BE2C (cell line): Measurements from ENCODE around the gene TARBP1.
"Not testable (repeated sequence)": the region's sequence is repeated elsewhere in the genome, so short reads cannot be mapped to it uniquely, and the experiment has no call there.

Source experiments
- DNase-seq: peaks from one replicate; pipeline ENCODE4 v3.0.0-alpha.2; 2020
- H3K27me3 ChIP-seq: fragments of 250-450 bp; sonication (Bioruptor Pico); 2 replicates; pipeline ENCODE4 v1.5.1; 2020; ENCODE audit warnings: mild to moderate bottlenecking
- H3K36me3 ChIP-seq: fragments of 250-450 bp; sonication (Bioruptor Pico); 2 replicates; pipeline ENCODE4 v1.5.1; 2020; ENCODE audit warnings: mild to moderate bottlenecking
- H3K4me1 ChIP-seq: fragments of 250-450 bp; sonication (Bioruptor Pico); 2 replicates; pipeline ENCODE4 v1.5.1; 2020
- H3K4me3 ChIP-seq: 2 replicates; pipeline ENCODE4 v1.5.1; 2011; ENCODE audit warnings: low read depth, low read length
- H3K9me3 ChIP-seq: fragments of 250-450 bp; sonication (Bioruptor Pico); 2 replicates; pipeline ENCODE4 v1.5.1; 2020
- CTCF ChIP-seq: IDR thresholded peaks from 2 replicates; pipeline ENCODE4 v1.5.1; 2012; ENCODE audit warnings: mild to moderate bottlenecking, low read depth, low read length

TARBP1 gene

GRCh38 chr1:234393190-234393589, 85.8 kb downstream of the TARBP1 start:
- Histone ChIP-seq H3K27me3 (no peaks in the 10 kb centered on the region), H3K9me3 (no peaks in the 10 kb centered on the region), H3K4me3 (no peak overlapping the region), H3K36me3 (peaks cover 8% of the 10 kb centered on the region), H3K4me1 (no peaks in the 10 kb centered on the region)
- 0 out of 2 replicates have a peak, but pooled peaks have one; percentile 18 for TF ChIP-seq CTCF
- no peak for DNase-seq

GRCh38 chr1:234388094-234388493, 90.9 kb downstream of the TARBP1 start:
- H3K36me3 ChIP-seq: peaks cover 18% of the 10 kb centered on the region
- H3K4me1 ChIP-seq: no peaks in the 10 kb centered on the region
- H3K27me3 ChIP-seq: no peaks in the 10 kb centered on the region
- no peak for TF ChIP-seq CTCF
- DNase-seq: no peak
- no peaks in the 10 kb centered on the region for H3K9me3 ChIP-seq
- H3K4me3 ChIP-seq: no peak overlapping the region

DNA sequence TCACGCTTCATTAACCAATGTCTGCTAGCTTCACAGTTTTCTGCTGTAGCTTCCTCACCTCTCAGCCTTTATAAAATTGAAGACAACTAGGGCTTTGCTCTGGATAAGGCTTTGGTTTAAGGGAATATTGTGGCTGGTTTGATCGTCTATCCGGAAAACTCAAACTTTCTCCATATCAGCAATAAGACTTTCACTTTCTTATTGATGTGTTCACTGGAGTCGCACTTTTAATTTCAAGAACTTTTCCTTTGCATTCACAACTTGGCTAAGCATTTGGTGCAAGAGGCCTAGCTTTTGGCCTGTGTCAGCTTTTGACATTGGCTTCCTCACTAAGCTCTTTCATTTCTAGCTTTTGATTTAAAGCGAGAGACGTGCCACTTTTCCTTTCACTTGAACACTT, 92.9 kb downstream of the TARBP1 start:
- H3K27me3 ChIP-seq: no peaks in the 10 kb centered on the region
- no peak for TF ChIP-seq CTCF
- peaks cover 17% of the 10 kb centered on the region for H3K36me3 ChIP-seq
- no peaks in the 10 kb centered on the region for H3K9me3 ChIP-seq
- no peak for DNase-seq
- no peak overlapping the region for H3K4me3 ChIP-seq
- no peaks in the 10 kb centered on the region for H3K4me1 ChIP-seq

- H3K4me1 ChIP-seq: no peaks in the 10 kb centered on the region
- H3K27me3 ChIP-seq: no peaks in the 10 kb centered on the region
- peaks cover 41% of the 10 kb centered on the region for H3K36me3 ChIP-seq
- H3K4me3 ChIP-seq: no peak overlapping the region
- no peaks in the 10 kb centered on the region for H3K9me3 ChIP-seq
- TF ChIP-seq CTCF: no peak
- no peak for DNase-seq
Measured at GRCh38 chr1:234381699-234382555, 97.1 kb downstream of the TARBP1 start.

- DNase-seq, H3K4me3 ChIP-seq, H3K4me1 ChIP-seq, H3K9me3 ChIP-seq, H3K27me3 ChIP-seq: not testable (repeated sequence)
- H3K36me3 ChIP-seq: peaks cover 56% of the 10 kb centered on the region
Measured at GRCh38 chr1:234379591-234380109, 99.3 kb downstream of the TARBP1 start.

GRCh38 chr1:234375672-234376071, 103.3 kb downstream of the TARBP1 start:
- no peak for TF ChIP-seq CTCF
- Histone ChIP-seq H3K9me3 (no peaks in the 10 kb centered on the region), H3K27me3 (no peaks in the 10 kb centered on the region), H3K36me3 (peaks cover 47% of the 10 kb centered on the region), H3K4me1 (no peaks in the 10 kb centered on the region; the same call in 1 of the 2 replicates), H3K4me3 (no peak overlapping the region)
- no peak for DNase-seq
